DND-41 (cell line): ENCODE measurements around the gene NKAIN2.

Experiments
- ATAC-seq: fragments of 200-7000 bp; cut with Tn5 transposase; 3 replicates; pipeline ENCODE4 v1.9.1; 2021; ENCODE audit warnings: low read depth; ENCODE audit not compliant: insufficient read depth
- DNase-seq: peaks from one replicate; pipeline ENCODE4 v3.0.0-alpha.2; 2020
- H2AFZ ChIP-seq: 2 replicates; pipeline ENCODE4 v1.6.0; 2012; ENCODE audit warnings: low read depth, low read length
- H3K27ac ChIP-seq: 2 replicates; pipeline ENCODE4 v1.5.1; 2012; ENCODE audit warnings: low read length, inconsistent platforms
- H3K27me3 ChIP-seq: fragments of 200-600 bp; sonication (generic); 2 replicates; pipeline ENCODE4 v1.6.0; 2012; ENCODE audit warnings: low read length, mild to moderate bottlenecking, inconsistent platforms; ENCODE audit not compliant: insufficient read depth, poor library complexity
- H3K36me3 ChIP-seq: 2 replicates; pipeline ENCODE4 v1.5.1; 2012; ENCODE audit warnings: low read length, inconsistent platforms; ENCODE audit not compliant: insufficient read depth
- H3K4me1 ChIP-seq: 2 replicates; pipeline ENCODE4 v1.5.1; 2012; ENCODE audit warnings: mild to moderate bottlenecking, low read length; ENCODE audit not compliant: insufficient read depth
- H3K4me2 ChIP-seq: 2 replicates; pipeline ENCODE4 v1.6.0; 2012; ENCODE audit warnings: mild to moderate bottlenecking, moderate library complexity, low read length, inconsistent platforms; ENCODE audit not compliant: insufficient read depth
- H3K4me3 ChIP-seq, 2 experiments: fragments of 200-600 bp in 1 of 2; shearing (Covaris generic) in 1 of 2; 2 replicates each; pipeline ENCODE4 v1.5.1; 2012 to 2016; ENCODE audit warnings: inconsistent platforms in 2 of 2, low read length in 2 of 2, mild to moderate bottlenecking in 2 of 2, low read depth in 1 of 2, moderate library complexity in 1 of 2
- H3K79me2 ChIP-seq: 2 replicates; pipeline ENCODE4 v1.6.0; 2012; ENCODE audit warnings: low read length, inconsistent platforms; ENCODE audit not compliant: insufficient read depth
- H3K9ac ChIP-seq: 2 replicates; pipeline ENCODE4 v1.6.0; 2012; ENCODE audit warnings: low read depth, mild to moderate bottlenecking, inconsistent platforms, low read length, moderate library complexity
- H3K9me3 ChIP-seq: 2 replicates; pipeline ENCODE4 v1.5.1; 2012; ENCODE audit warnings: low read length, moderate library complexity, mild to moderate bottlenecking, inconsistent platforms; ENCODE audit not compliant: insufficient read depth, severe bottlenecking
- H4K20me1 ChIP-seq: 2 replicates; pipeline ENCODE4 v1.6.0; 2012; ENCODE audit warnings: low read length; ENCODE audit not compliant: insufficient read depth
- EZH2 ChIP-seq: IDR thresholded peaks from 3 replicates; pipeline ENCODE4 v1.6.1; 2012; ENCODE audit warnings: borderline replicate concordance, low read depth, mild to moderate bottlenecking, moderate library complexity, low read length, inconsistent platforms; ENCODE audit not compliant: severe bottlenecking
- TF ChIP-seq, protein P1 (sequence below): IDR thresholded peaks from 2 replicates; pipeline ENCODE4 v1.5.1; 2012; ENCODE audit warnings: borderline replicate concordance, low read length, moderate library complexity, mild to moderate bottlenecking; ENCODE audit not compliant: poor library complexity, severe bottlenecking; ENCODE audit errors: extremely low read depth

Gene NKAIN2

DNA sequence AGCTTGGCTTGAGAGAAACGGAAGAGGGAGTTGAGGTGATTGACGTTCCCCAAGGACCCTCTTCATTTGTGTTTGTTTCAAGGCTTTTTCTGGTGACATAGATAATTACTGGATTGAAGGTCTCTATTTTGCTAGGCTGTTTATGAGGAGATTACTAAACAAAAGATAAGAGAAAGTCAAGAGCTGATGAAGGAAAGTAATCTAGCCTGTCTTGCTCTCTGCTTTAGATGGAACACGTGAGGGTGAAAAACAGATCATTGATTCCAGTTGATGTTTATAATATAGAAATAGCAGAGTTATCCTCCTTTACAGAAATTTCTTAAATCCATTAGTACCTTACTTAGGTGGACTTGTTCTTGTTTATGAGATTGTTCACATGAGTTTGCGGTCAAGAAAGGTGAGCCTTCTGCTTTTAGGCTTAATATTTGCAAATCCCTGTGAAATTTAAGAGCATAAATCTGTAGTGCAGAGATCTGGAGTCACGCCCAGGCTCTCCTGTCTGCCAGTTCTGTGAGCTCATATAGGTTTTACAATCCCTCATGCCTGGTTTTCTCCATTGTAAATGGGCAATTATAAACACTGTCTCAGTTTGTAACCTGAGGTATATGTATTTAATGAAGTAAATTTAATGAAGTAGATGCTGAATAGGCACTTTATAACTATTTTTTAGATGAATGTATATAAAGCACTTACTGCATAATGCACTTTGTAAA lies 272.8 kb downstream of the NKAIN2 start:
- ATAC-seq, result no peak
- no peak for DNase-seq
- H3K9ac ChIP-seq, result no peak overlapping the region

DNA sequence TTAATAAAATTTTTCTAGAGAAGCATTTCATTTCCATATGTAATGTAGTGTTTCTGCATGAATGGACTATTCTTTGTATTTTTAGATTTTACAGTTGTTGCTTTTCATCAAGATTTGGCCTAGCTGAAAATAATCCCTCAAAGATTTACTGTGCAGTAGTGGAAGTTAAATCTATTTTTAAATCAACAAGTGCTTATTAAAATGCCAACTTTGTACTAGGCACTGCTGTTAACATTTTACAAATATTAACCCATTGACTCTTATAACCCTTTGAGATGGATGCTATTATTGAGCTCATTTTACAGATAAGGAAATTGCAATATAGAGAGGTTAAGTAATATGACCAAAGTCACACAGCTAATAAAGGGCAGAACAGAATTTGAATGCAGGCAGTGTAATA lies 274.5 kb downstream of the NKAIN2 start:
- DNase-seq, result no peak
- H4K20me1 ChIP-seq, result no peaks in the 10 kb centered on the region
- H3K27ac ChIP-seq, result no peak overlapping the region
- no peaks in the 10 kb centered on the region for H3K9me3 ChIP-seq
- H3K79me2 ChIP-seq, result no peaks in the 10 kb centered on the region
- H3K4me1 ChIP-seq, result no peaks in the 10 kb centered on the region
- TF ChIP-seq, protein P1, sequence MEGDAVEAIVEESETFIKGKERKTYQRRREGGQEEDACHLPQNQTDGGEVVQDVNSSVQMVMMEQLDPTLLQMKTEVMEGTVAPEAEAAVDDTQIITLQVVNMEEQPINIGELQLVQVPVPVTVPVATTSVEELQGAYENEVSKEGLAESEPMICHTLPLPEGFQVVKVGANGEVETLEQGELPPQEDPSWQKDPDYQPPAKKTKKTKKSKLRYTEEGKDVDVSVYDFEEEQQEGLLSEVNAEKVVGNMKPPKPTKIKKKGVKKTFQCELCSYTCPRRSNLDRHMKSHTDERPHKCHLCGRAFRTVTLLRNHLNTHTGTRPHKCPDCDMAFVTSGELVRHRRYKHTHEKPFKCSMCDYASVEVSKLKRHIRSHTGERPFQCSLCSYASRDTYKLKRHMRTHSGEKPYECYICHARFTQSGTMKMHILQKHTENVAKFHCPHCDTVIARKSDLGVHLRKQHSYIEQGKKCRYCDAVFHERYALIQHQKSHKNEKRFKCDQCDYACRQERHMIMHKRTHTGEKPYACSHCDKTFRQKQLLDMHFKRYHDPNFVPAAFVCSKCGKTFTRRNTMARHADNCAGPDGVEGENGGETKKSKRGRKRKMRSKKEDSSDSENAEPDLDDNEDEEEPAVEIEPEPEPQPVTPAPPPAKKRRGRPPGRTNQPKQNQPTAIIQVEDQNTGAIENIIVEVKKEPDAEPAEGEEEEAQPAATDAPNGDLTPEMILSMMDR, result no peak
- no peak for TF ChIP-seq EZH2
- no peaks in the 10 kb centered on the region for H3K27me3 ChIP-seq
- H3K4me2 ChIP-seq, result no peak overlapping the region
- no peaks in the 10 kb centered on the region for H3K36me3 ChIP-seq
- no peak for ATAC-seq
- no peak overlapping the region for H3K4me3 ChIP-seq
- no peak overlapping the region for H2AFZ ChIP-seq
- no peak overlapping the region for H3K9ac ChIP-seq

More for the DNA sequence above, 272.8 kb downstream of the NKAIN2 start:
- H3K9me3 ChIP-seq, result no peaks in the 10 kb centered on the region
- H2AFZ ChIP-seq, result no peak overlapping the region
- H3K4me1 ChIP-seq, result no peaks in the 10 kb centered on the region
- no peak overlapping the region for H3K4me2 ChIP-seq
- TF ChIP-seq, protein P1, result no peak
- TF ChIP-seq EZH2, result no peak
- no peaks in the 10 kb centered on the region for H4K20me1 ChIP-seq
- no peaks in the 10 kb centered on the region for H3K79me2 ChIP-seq
- no peak overlapping the region for H3K4me3 ChIP-seq
- H3K27ac ChIP-seq, result no peak overlapping the region
- H3K36me3 ChIP-seq, result no peaks in the 10 kb centered on the region
- no peaks in the 10 kb centered on the region for H3K27me3 ChIP-seq

DNA sequence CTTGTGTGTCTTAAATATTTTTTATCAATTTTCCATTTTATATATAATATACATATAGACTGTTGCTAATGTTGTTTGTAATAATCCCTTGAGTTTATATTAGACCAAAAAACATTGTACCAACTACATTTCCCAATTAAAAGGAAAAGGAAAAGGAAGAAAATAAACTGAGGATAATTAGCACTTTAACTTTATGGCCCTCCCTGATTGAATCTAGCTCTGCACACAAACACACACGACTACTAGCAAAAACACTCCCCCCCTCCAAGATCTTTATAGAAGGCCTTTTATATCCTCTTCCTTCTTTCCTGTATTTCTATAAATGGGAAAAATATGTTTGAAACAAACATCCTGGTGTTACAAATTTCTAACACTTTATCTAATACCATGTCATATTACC lies 276.8 kb downstream of the NKAIN2 start:
- no peaks in the 10 kb centered on the region for H3K27me3 ChIP-seq
- no peak overlapping the region for H3K4me3 ChIP-seq
- H2AFZ ChIP-seq, result no peak overlapping the region
- no peaks in the 10 kb centered on the region for H3K79me2 ChIP-seq
- no peaks in the 10 kb centered on the region for H3K9me3 ChIP-seq
- no peak for TF ChIP-seq EZH2
- TF ChIP-seq, protein P1, result no peak
- no peak overlapping the region for H3K9ac ChIP-seq
- H4K20me1 ChIP-seq, result no peaks in the 10 kb centered on the region
- no peak overlapping the region for H3K27ac ChIP-seq
- no peaks in the 10 kb centered on the region for H3K36me3 ChIP-seq
- DNase-seq (no peak), ATAC-seq (no peak)
- no peaks in the 10 kb centered on the region for H3K4me1 ChIP-seq
- no peak overlapping the region for H3K4me2 ChIP-seq
